Mucosa of rectum (tissue), 2 donors: ENCODE results near the gene IL10RB.

Source experiments
- H3K27ac ChIP-seq, 2 donors: one replicate each; pipeline ENCODE4 v1.7.0; 2013; ENCODE audit warnings: inconsistent platforms in 2 of 2, low read depth in 2 of 2, low read length in 2 of 2
- H3K27me3 ChIP-seq, 2 donors: one replicate each; pipeline ENCODE4 v1.7.0; 2013; ENCODE audit warnings: low read length in 2 of 2; ENCODE audit not compliant: control insufficient read depth in 2 of 2, insufficient read depth in 2 of 2
- H3K36me3 ChIP-seq, 2 donors: one replicate each; pipeline ENCODE4 v1.7.0; 2013; ENCODE audit warnings: low read length in 2 of 2; ENCODE audit not compliant: control insufficient read depth in 2 of 2, insufficient read depth in 2 of 2
- H3K4me1 ChIP-seq, 2 donors: one replicate each; pipeline ENCODE4 v1.7.0; 2013; ENCODE audit warnings: low read length in 2 of 2, mild to moderate bottlenecking in 1 of 2; ENCODE audit not compliant: control insufficient read depth in 2 of 2, insufficient read depth in 2 of 2
- H3K4me3 ChIP-seq, 2 donors: one replicate each; pipeline ENCODE4 v1.7.0; 2013; ENCODE audit warnings: low read length in 2 of 2
- H3K9ac ChIP-seq, 2 donors: one replicate each; pipeline ENCODE4 v1.7.0; 2013; ENCODE audit warnings: low read length in 2 of 2, low read depth in 1 of 2, mild to moderate bottlenecking in 1 of 2
- H3K9me3 ChIP-seq, 2 donors: one replicate each; pipeline ENCODE4 v1.7.0; 2013; ENCODE audit warnings: low read length in 2 of 2; ENCODE audit not compliant: control insufficient read depth in 2 of 2
- donor health status: healthy.
- donor health status: Normal muscosa, but diverticular disease.

Gene IL10RB

DNA sequence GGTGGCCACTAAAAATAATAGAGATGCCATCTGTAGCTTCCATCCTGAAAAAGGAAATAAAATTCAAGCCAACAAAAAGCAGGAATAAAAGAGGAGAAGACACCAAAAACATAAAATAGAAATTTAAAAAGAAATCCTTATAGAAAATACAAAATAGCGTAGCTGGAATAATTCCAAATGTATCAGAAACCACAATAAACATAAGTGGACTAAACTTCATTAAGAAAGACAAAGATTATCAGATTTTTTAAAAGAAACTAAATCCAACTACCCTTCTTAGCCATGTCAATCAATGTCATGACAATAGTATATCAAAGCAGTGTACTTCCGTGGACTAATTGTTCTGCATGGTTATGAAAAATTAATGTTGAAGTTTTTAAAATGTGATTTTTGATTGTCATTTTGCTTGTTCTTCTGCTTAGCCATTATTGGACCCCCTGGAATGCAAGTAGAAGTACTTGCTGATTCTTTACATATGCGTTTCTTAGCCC is 13.2 kb downstream of the IL10RB start:
- Histone ChIP-seq H3K9me3 (no peaks in the 10 kb centered on the region), H3K36me3 (peaks cover 52 to 54% of the 10 kb centered on the region in 2 donors), H3K27ac (no peak overlapping the region), H3K27me3 (no peaks in the 10 kb centered on the region), H3K4me1 (no peaks in the 10 kb centered on the region), H3K9ac (no peak overlapping the region), H3K4me3 (no peak overlapping the region)

DNA sequence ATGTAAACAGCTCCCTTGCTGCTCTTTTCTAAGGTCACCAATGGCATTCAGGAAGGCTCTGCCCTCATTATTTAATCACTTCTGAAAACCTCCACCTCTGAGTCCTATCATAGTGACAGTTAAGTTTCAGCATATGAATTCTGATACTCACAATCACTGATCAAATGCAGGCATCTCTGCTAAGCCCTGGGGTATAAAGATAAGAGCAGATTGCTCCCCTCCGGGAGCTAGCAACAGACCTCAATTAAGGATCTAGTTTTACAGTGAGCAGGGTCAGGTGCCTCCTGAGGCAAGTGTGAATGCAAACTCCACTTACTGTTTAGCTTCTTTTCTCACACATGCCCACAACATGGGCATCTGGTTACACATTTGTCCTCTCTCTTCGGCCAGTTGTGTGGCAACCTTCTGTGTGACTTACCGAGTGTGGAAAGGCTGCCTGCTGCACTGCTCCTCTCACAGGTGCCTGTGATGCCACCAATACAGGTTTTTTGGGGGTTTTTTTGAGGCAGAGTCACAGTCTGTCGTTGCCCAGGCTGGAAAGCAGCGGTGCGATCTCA is 15.0 kb downstream of the IL10RB start:
- H3K27me3 ChIP-seq = no peaks in the 10 kb centered on the region
- H3K4me3 ChIP-seq = no peak overlapping the region
- peaks cover 3 to 4% of the 10 kb centered on the region in 2 donors for H3K4me1 ChIP-seq
- no peak overlapping the region for H3K9ac ChIP-seq
- H3K36me3 ChIP-seq = peaks cover 56 to 57% of the 10 kb centered on the region in 2 donors
- no peak overlapping the region for H3K27ac ChIP-seq
- H3K9me3 ChIP-seq = no peaks in the 10 kb centered on the region

DNA sequence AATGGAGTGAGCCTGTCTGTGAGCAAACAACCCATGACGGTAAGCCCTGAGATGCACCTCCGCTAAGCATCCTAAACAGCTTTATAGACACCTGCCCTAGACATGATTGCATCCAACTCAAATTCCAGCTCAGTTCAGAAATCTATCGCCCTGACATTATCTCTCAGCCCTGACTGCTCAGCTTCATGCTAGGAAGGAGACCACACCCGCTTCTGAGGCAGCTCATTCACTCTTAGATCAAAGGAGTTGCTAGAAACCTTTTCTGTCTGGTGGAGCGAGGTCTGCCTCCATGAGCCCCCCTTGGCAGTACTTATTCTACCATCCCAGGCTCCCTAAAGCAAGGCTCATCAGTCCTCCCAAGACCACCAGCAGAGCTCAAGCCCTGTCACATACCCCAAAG is 17.0 kb downstream of the IL10RB start:
- no peaks in the 10 kb centered on the region for H3K27me3 ChIP-seq
- no peak overlapping the region for H3K9ac ChIP-seq

DNA sequence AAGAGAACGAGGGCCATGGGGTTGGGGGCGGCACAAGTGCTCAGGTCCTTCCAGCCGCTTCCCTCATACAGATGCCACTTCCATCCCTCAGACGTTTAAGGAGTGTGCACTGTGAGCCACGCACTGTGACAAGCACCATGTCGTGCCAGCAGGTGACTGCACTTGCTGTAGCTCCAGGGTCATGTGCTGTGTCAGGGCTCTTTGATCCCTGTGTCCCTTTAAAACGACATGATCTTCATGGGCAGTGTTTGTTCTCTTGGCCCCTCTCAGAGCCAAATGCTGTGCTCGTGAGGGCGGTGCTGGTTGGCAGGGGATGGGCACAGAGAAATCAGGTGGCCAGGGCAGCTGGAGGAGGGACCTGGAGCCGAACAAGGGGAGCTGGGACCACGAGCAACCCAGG is 19.9 kb downstream of the IL10RB start:
- no peaks in the 10 kb centered on the region for H3K9me3 ChIP-seq

More for the DNA sequence above, 17.0 kb downstream of the IL10RB start:
- Histone ChIP-seq H3K9me3 (no peaks in the 10 kb centered on the region), H3K4me3 (no peak overlapping the region), H3K36me3 (peaks cover 50 to 64% of the 10 kb centered on the region in 2 donors), H3K4me1 (peaks cover 11 to 17% of the 10 kb centered on the region in 2 donors), H3K27ac (no peak overlapping the region)

DNA sequence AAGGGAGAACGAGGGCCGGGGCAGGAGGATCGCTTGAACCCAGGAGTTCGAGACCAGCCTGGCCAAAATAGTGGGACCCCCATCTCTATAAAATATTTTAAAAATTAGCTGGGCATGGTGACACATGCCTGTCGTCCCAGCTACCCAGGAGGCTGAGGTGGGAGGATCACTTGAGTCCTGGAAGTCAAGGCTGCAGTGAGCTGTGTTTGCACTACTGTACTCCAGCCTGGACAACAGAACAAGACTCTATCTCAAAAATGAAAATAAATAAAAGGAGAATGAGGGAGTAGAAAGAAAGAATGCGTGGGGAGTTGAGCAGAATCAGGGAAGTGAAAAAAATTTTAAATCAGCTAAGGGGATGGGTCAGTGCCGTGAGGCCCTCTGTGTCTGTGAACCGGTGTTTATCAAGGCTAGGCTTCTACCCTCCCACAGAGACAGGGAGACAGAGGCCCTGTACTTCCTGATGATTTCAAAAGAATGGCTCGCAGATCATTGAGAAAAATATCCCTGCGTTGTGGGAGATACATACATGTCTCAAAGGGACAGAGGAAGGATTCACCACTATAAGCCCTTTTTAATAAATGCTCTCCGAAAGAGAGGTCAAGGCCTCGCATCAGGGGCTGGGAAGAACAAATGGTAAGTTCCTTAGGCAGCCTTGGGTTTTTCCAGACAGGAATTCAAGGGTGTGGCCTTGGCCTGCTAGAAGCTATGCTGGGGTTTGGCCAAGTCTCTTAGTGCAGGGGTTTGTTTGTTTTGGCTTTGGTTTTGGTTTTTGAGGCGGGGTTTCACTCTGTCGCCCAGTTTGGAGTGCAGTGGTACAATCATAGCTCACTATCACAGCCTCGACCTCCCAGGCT is 20.7 kb downstream of the IL10RB start:
- Histone ChIP-seq H3K27me3 (no peaks in the 10 kb centered on the region), H3K9me3 (no peaks in the 10 kb centered on the region), H3K4me1 (peaks cover 11 to 17% of the 10 kb centered on the region in 2 donors), H3K27ac (peak overlapping the region; percentile 38 to 61), H3K36me3 (peaks cover 39 to 51% of the 10 kb centered on the region in 2 donors), H3K9ac (peak overlapping the region in 1 of 2 donors; percentile 38), H3K4me3 (no peak overlapping the region)

More for the DNA sequence above, 19.9 kb downstream of the IL10RB start:
- Histone ChIP-seq H3K36me3 (peaks cover 39 to 50% of the 10 kb centered on the region in 2 donors), H3K9ac (no peak overlapping the region), H3K4me1 (peaks cover 11 to 17% of the 10 kb centered on the region in 2 donors), H3K27me3 (no peaks in the 10 kb centered on the region), H3K4me3 (no peak overlapping the region), H3K27ac (peak overlapping the region in 1 of 2 donors; percentile 61)

DNA sequence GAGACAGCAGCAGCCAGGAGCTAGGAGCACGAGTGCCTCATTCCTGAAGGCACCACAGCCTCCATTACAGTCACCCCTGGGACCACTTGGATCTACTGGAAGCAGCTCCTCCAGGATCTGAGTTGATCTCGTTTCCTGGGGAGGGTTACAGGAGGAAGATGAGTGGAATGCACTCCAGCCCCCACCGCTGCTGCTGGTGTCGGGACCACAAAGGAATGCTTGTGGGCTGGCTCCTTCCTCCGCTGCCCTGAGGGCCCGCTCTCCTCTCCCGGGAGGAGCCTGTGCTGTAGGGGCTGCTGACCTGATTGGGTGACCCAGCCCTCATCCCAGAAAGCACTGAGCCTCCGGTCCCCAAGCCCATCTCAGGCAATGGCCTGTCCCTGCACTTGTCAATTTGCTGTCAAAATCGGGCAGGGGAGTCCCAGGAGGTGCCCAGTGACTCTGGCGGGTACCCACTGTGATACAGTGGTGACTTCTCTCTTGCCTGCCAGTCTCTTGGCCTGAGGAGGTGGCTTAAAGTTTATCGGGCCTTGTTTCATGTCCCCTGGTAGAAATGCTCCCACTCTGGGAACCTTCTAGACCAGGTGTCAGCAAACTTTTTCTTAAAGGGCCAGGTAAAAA is 23.1 kb downstream of the IL10RB start:
- Histone ChIP-seq H3K27ac (no peak overlapping the region), H3K36me3 (peaks cover 44 to 59% of the 10 kb centered on the region in 2 donors)

DNA sequence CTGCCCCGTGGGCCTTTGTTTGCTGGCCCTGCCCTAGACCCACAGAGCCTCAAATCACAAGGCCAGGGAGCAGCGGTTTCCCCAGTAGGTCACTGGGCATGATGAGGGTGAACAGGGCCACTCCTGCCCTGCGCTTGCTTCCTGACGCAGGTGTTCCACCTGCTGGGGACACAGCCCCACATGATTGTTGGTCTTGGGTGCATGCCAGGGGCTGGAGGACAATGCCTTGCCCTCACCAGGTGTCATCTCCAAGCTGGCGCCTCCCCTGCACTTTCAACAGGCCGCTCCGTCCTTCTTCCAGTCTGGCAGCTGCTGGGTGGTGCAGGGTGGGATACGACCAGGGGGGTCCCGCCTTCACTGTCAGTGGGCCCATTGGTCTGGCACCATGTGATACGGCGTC is 24.3 kb downstream of the IL10RB start:
- no peaks in the 10 kb centered on the region for H3K27me3 ChIP-seq
- H3K36me3 ChIP-seq = peaks cover 43 to 54% of the 10 kb centered on the region in 2 donors
- H3K4me1 ChIP-seq = peaks cover 11 to 17% of the 10 kb centered on the region in 2 donors
- H3K4me3 ChIP-seq = no peak overlapping the region
- H3K27ac ChIP-seq = no peak overlapping the region
- H3K9me3 ChIP-seq = no peaks in the 10 kb centered on the region
- H3K9ac ChIP-seq = no peak overlapping the region

More for the DNA sequence above, 23.1 kb downstream of the IL10RB start:
- Histone ChIP-seq H3K9ac (no peak overlapping the region), H3K4me1 (peaks cover 11 to 17% of the 10 kb centered on the region in 2 donors), H3K4me3 (no peak overlapping the region), H3K9me3 (no peaks in the 10 kb centered on the region), H3K27me3 (no peaks in the 10 kb centered on the region)

DNA sequence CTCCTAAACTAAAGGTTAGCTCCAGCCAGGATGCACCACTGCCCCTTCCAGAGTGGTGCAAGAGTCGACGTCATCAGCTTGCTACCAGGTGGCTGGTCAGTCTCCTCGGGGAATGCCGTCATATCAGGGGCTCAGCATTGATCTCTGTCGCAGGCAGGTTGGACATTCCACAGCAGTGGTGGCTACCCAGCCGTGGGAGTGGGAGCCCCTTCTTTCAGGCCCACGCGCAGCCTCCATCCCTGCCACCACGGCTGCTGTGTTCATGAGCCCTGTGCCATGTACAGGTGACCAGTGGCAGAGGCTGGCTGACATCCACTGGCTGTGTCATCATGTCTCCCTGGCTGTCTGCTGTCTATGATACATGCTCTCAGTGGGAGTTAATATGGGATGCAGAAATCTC is 25.5 kb downstream of the IL10RB start:
- Histone ChIP-seq H3K9ac (no peak overlapping the region), H3K36me3 (peaks cover 41 to 52% of the 10 kb centered on the region in 2 donors), H3K27me3 (no peaks in the 10 kb centered on the region), H3K9me3 (no peaks in the 10 kb centered on the region), H3K4me1 (peaks cover 3 to 8% of the 10 kb centered on the region in 2 donors), H3K4me3 (no peak overlapping the region), H3K27ac (no peak overlapping the region)

DNA sequence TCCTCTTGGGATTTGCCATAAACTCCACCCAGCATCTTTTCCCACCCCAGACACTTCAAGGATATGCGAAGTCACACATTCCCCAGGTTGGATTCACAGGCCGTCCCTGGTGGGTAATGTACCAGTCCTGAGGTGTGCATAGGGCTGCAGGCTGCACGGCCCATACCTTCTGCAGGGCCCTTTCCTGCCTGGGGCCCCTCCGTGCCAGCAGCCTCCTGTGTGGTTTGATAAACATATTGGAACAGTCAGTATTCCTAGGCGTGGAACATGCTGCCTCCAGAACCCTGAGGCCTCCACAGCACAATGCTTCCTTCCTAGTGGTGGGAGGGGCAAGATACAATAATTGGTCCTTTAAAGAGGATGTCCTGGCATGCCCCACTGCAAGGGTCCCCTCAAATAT is 26.6 kb downstream of the IL10RB start:
- Histone ChIP-seq H3K9ac (no peak overlapping the region), H3K4me3 (no peak overlapping the region), H3K27me3 (no peaks in the 10 kb centered on the region), H3K4me1 (no peaks in the 10 kb centered on the region), H3K9me3 (no peaks in the 10 kb centered on the region), H3K36me3 (peaks cover 43 to 52% of the 10 kb centered on the region in 2 donors), H3K27ac (no peak overlapping the region)

DNA sequence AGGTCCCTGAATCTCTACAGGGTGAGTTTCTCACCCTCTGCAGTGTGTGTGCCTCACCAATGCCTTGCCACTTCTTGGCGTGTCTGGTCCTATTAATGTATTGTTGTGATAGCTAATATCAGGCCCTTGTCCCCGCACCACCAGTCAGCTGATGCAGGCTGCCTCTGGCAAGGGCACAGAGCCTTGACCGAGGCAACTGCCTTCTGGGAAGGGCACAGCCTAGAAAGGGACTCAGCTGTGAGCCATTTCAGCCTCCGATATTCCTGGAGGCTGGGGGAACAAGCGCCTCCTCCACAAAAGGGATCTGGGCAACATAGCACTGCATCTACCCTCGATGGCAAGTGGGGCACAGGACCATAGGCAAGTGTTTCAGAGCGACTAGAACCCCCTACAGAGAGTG is 27.0 kb downstream of the IL10RB start:
- no peaks in the 10 kb centered on the region for H3K9me3 ChIP-seq
- no peak overlapping the region for H3K9ac ChIP-seq
- no peaks in the 10 kb centered on the region for H3K27me3 ChIP-seq
- peaks cover 40 to 48% of the 10 kb centered on the region in 2 donors for H3K36me3 ChIP-seq
- no peak overlapping the region for H3K27ac ChIP-seq
- H3K4me3 ChIP-seq = no peak overlapping the region
- no peaks in the 10 kb centered on the region for H3K4me1 ChIP-seq
